CD14-positive monocyte (primary cell): Measurements from ENCODE around the gene NUP214. TPM values are rescaled to one million over a fixed set of nuclear protein-coding genes. Genes with fewer than 3 reads are reported as not detected.

Experiments used
- DNase-seq, 3 donors: peaks; one replicate each; pipeline ENCODE4 v3.0.0-alpha.2; 2011 to 2022
- H2AFZ ChIP-seq: 2 replicates; pipeline ENCODE4 v1.6.0; 2012; ENCODE audit warnings: mild to moderate bottlenecking, low read depth, low read length, inconsistent platforms; ENCODE audit not compliant: insufficient read depth, poor library complexity, severe bottlenecking
- H3K27ac ChIP-seq, 2 donors: 1 replicate in 1 of 2; 2 replicates in 1 of 2; pipeline ENCODE4 v1.5.1; 2012 to 2013; ENCODE audit warnings: low read length in 2 of 2, control low read depth in 1 of 2, inconsistent platforms in 1 of 2, low read depth in 1 of 2, mild to moderate bottlenecking in 1 of 2
- H3K27me3 ChIP-seq, 2 donors: one replicate each; pipeline versions ENCODE4 v1.6.0 to v1.6.1; 2011 to 2013; ENCODE audit warnings: low read length in 2 of 2; ENCODE audit not compliant: control insufficient read depth in 2 of 2, insufficient read depth in 2 of 2
- H3K36me3 ChIP-seq, 2 donors: replicated peaks in 1 of 2; 1 replicate in 1 of 2; 2 replicates in 1 of 2; pipeline versions ENCODE4 v1.5.1 to v1.6.1; 2012 to 2013; ENCODE audit warnings: low read length in 2 of 2, control low read depth in 1 of 2, inconsistent platforms in 1 of 2, mild to moderate bottlenecking in 1 of 2; ENCODE audit not compliant: insufficient read depth in 2 of 2, control insufficient read depth in 1 of 2
- H3K4me1 ChIP-seq, 2 donors: 1 replicate in 1 of 2; 2 replicates in 1 of 2; pipeline versions ENCODE4 v1.5.1 to v1.6.1; 2012 to 2013; ENCODE audit warnings: low read length in 2 of 2, control low read depth in 1 of 2, inconsistent platforms in 1 of 2, mild to moderate bottlenecking in 1 of 2, moderate library complexity in 1 of 2; ENCODE audit not compliant: insufficient read depth in 2 of 2, control insufficient read depth in 1 of 2
- H3K4me2 ChIP-seq: replicated peaks from 2 replicates; pipeline ENCODE3; 2012; ENCODE audit warnings: low read length, moderate library complexity, mild to moderate bottlenecking; ENCODE audit not compliant: poor library complexity, severe bottlenecking; ENCODE audit errors: extremely low read depth
- H3K4me3 ChIP-seq, 3 experiments: fragments of 200-600 bp in 1 of 3; sonication (generic) in 1 of 3; replicated peaks in 1 of 3; 1 replicate in 2 of 3; 2 replicates in 1 of 3; pipeline ENCODE4 v1.5.1; 2011 to 2013; ENCODE audit warnings: low read length in 3 of 3, mild to moderate bottlenecking in 3 of 3, control low read depth in 2 of 3, low read depth in 2 of 3, inconsistent platforms in 1 of 3, moderate library complexity in 1 of 3
- H3K79me2 ChIP-seq: 2 replicates; pipeline ENCODE4 v1.6.0; 2012; ENCODE audit warnings: mild to moderate bottlenecking, control low read depth, inconsistent platforms, low read length, moderate library complexity; ENCODE audit not compliant: insufficient read depth
- H3K9ac ChIP-seq: 2 replicates; pipeline ENCODE4 v1.6.0; 2017; ENCODE audit warnings: low read length, mild to moderate bottlenecking; ENCODE audit not compliant: insufficient read depth, poor library complexity, severe bottlenecking
- H3K9me3 ChIP-seq, 2 donors: replicated peaks in 1 of 2; 1 replicate in 1 of 2; 2 replicates in 1 of 2; pipeline versions ENCODE4 v1.5.1 to v1.6.1; 2012 to 2013; ENCODE audit warnings: low read length in 2 of 2, control low read depth in 1 of 2; ENCODE audit not compliant: control insufficient read depth in 1 of 2, insufficient read depth in 1 of 2
- H4K20me1 ChIP-seq: 2 replicates; pipeline ENCODE4 v1.6.0; 2012; ENCODE audit warnings: mild to moderate bottlenecking, low read length, control low read depth, moderate library complexity; ENCODE audit not compliant: insufficient read depth
- H3K27ac Mint-ChIP-seq, 7 donors: one replicate each; pipeline ENCODE4 v1.8.0; 2020; ENCODE audit warnings: mild to moderate bottlenecking in 7 of 7, mixed read lengths in 7 of 7, moderate library complexity in 6 of 7, inconsistent platforms in 2 of 7
- H3K27me3 Mint-ChIP-seq, 3 donors: one replicate each; pipeline ENCODE4 v1.8.0; 2021 to 2022; ENCODE audit warnings: low read depth in 3 of 3, mild to moderate bottlenecking in 3 of 3, mixed read lengths in 3 of 3, moderate library complexity in 3 of 3, inconsistent platforms in 1 of 3
- H3K36me3 Mint-ChIP-seq, 2 donors: one replicate each; pipeline ENCODE4 v1.8.0; 2020; ENCODE audit warnings: mixed read lengths in 2 of 2, inconsistent platforms in 1 of 2, mild to moderate bottlenecking in 1 of 2
- H3K4me1 Mint-ChIP-seq: one replicate; pipeline ENCODE4 v1.8.0; 2020; ENCODE audit warnings: mild to moderate bottlenecking, mixed read lengths
- H3K4me3 Mint-ChIP-seq, 2 donors: one replicate each; pipeline ENCODE4 v1.8.0; 2020; ENCODE audit warnings: mild to moderate bottlenecking in 2 of 2, mixed read lengths in 2 of 2, moderate library complexity in 1 of 2
- H3K9me3 Mint-ChIP-seq, 7 donors: one replicate each; pipeline ENCODE4 v1.8.0; 2020 to 2022; ENCODE audit warnings: mixed read lengths in 7 of 7, mild to moderate bottlenecking in 6 of 7, moderate library complexity in 6 of 7, inconsistent platforms in 2 of 7
- WGBS: methylation state at CpG from one replicate; pipeline ENCODE4 v1.1.5; 2013; ENCODE audit warnings: missing lambda C conversion rate; ENCODE audit not compliant: insufficient coverage; 5-methylcytosine and 5-hydroxymethylcytosine counted together
- intact Hi-C, 2 donors: fragments of 100-400 bp; cut with micrococcal nuclease; formaldehyde crosslinking; loops; one replicate each; pipeline versions ENCODE4 v1.15.0 to v1.15.1; 2023
- polyA plus RNA-seq, 3 donors: library from polyadenylated mRNA; depleted of rRNA in 1 of 3; unstranded in 2 of 3; stranded (reverse) in 1 of 3; fragments of 300-500 nt in 2 of 3; fragments of >200 nt in 1 of 3; fragmentation: Illumina TruSeq in 2 of 3; gene quantifications; 1 replicate in 2 of 3; 2 replicates in 1 of 3; pipeline ENCODE4 v1.2.3, GENCODE V29; 2012 to 2021
- TF ChIP-seq, protein P1 (sequence below): fragments of 200-600 bp; IDR thresholded peaks from one replicate; pipeline ENCODE4 v1.8.0; 2022; ENCODE audit warnings: antibody characterized with exemption, mild to moderate bottlenecking

Gene NUP214
- polyA plus RNA-seq, 3 donors, result 94.9 to 329 (median 214) TPM

GRCh38 chr9:131162886-131163285 lies 37.5 kb downstream of the NUP214 start:
- H2AFZ ChIP-seq, result no peak overlapping the region
- no peak overlapping the region for H3K4me2 ChIP-seq
- H3K79me2 ChIP-seq, result no peaks in the 10 kb centered on the region
- no peaks in the 10 kb centered on the region for H3K27me3 ChIP-seq
- intact Hi-C loops, result no loop called here
- WGBS, result 100% methylated on average over 1 of the region's 4 CpGs
- Mint-ChIP-seq H3K36me3 (peaks cover 79 to 90% of the 10 kb centered on the region in 2 donors), H3K4me1 (no peaks in the 10 kb centered on the region), H3K9me3 (no peaks in the 10 kb centered on the region), H3K27me3 (no peaks in the 10 kb centered on the region), H3K27ac (no peak overlapping the region), H3K4me3 (no peak overlapping the region)
- peaks cover 5% of the 10 kb centered on the region for H4K20me1 ChIP-seq
- H3K4me3 ChIP-seq, result no peak overlapping the region
- DNase-seq, result no peak
- peaks cover 75 to 98% of the 10 kb centered on the region in 2 donors for H3K36me3 ChIP-seq
- TF ChIP-seq, protein P1, sequence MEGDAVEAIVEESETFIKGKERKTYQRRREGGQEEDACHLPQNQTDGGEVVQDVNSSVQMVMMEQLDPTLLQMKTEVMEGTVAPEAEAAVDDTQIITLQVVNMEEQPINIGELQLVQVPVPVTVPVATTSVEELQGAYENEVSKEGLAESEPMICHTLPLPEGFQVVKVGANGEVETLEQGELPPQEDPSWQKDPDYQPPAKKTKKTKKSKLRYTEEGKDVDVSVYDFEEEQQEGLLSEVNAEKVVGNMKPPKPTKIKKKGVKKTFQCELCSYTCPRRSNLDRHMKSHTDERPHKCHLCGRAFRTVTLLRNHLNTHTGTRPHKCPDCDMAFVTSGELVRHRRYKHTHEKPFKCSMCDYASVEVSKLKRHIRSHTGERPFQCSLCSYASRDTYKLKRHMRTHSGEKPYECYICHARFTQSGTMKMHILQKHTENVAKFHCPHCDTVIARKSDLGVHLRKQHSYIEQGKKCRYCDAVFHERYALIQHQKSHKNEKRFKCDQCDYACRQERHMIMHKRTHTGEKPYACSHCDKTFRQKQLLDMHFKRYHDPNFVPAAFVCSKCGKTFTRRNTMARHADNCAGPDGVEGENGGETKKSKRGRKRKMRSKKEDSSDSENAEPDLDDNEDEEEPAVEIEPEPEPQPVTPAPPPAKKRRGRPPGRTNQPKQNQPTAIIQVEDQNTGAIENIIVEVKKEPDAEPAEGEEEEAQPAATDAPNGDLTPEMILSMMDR, result no peak
- no peaks in the 10 kb centered on the region for H3K4me1 ChIP-seq
- no peak overlapping the region for H3K9ac ChIP-seq
- H3K9me3 ChIP-seq, result no peaks in the 10 kb centered on the region
- no peak overlapping the region for H3K27ac ChIP-seq

GRCh38 chr9:131165523-131165922 lies 40.1 kb downstream of the NUP214 start:
- peaks cover 61 to 97% of the 10 kb centered on the region in 2 donors for H3K36me3 ChIP-seq

More at GRCh38 chr9:131165523-131165922, 40.1 kb downstream of the NUP214 start:
- Histone ChIP-seq H3K27me3 (no peaks in the 10 kb centered on the region), H3K9ac (no peak overlapping the region), H3K79me2 (no peaks in the 10 kb centered on the region), H3K4me1 (no peaks in the 10 kb centered on the region), H4K20me1 (peaks cover 5% of the 10 kb centered on the region), H2AFZ (no peak overlapping the region), H3K4me2 (no peak overlapping the region), H3K27ac (no peak overlapping the region), H3K9me3 (no peaks in the 10 kb centered on the region), H3K4me3 (no peak overlapping the region)
- H3K27me3 Mint-ChIP-seq, result no peaks in the 10 kb centered on the region
- no peaks in the 10 kb centered on the region for H3K4me1 Mint-ChIP-seq
- TF ChIP-seq, protein P1, result no peak
- no peak for DNase-seq
- no peak overlapping the region for H3K4me3 Mint-ChIP-seq
- peaks cover 76 to 89% of the 10 kb centered on the region in 2 donors for H3K36me3 Mint-ChIP-seq
- intact Hi-C loops, result no loop called here
- H3K27ac Mint-ChIP-seq, result peak overlapping the region in 1 of 7 donors; percentile 21
- H3K9me3 Mint-ChIP-seq, result no peaks in the 10 kb centered on the region
